GM19372 (cell line): ENCODE results near the gene PROSER3.
"Not testable (repeated sequence)": the region's sequence is repeated elsewhere in the genome, so short reads cannot be mapped to it uniquely, and the experiment has no call there.

ENCODE experiments used
- ATAC-seq: cut with Tn5 transposase; IDR thresholded peaks from one replicate; pipeline ENCODE4 v1.9.1; 2021; ENCODE audit warnings: mild to moderate bottlenecking, low read depth, moderate library complexity; ENCODE audit not compliant: unreplicated experiment

Gene PROSER3

DNA sequence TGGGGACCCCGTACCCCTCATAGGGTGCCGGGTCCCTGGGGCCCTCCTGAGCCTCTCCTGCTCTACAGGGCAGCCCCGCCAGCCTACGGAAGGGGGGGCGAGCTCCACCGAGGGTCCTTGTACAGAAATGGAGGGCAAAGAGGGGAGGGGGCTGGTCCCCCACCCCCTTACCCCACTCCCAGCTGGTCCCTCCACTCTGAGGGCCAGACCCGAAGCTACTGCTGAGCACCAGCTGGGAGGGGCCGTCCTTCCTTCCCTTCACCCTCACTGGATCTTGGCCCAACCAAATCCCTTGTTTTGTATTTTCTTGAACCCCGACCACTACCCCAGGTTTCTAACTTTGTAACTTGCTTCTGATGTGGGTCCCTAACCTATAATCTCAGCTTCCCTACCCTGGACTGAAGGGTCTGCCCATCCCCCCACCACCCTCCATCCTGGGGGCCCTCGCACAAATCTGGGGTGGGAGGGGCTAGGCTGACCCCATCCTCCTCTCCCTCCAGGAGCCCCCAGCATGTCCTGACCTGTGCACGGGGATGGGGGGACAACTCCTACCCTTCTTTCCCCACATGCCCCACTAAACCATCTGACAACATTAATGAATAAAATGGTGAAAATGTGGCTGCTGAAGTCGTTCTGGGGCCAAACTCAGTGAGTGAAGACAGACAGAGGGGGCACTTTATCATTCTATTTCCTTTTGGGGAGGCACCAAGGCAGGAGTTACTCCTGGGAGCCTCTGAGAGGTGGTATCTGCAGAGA is 30.4 kb downstream of the PROSER3 start:
- ATAC-seq = no peak

- ATAC-seq = no peak
Measured at GRCh38 chr19:35789195-35789977, 31.4 kb downstream of the PROSER3 start.

GRCh38 chr19:35789978-35790944 is 32.3 kb downstream of the PROSER3 start:
- ATAC-seq = no peak

GRCh38 chr19:35790981-35791813 is 33.2 kb downstream of the PROSER3 start:
- ATAC-seq = no peak

DNA sequence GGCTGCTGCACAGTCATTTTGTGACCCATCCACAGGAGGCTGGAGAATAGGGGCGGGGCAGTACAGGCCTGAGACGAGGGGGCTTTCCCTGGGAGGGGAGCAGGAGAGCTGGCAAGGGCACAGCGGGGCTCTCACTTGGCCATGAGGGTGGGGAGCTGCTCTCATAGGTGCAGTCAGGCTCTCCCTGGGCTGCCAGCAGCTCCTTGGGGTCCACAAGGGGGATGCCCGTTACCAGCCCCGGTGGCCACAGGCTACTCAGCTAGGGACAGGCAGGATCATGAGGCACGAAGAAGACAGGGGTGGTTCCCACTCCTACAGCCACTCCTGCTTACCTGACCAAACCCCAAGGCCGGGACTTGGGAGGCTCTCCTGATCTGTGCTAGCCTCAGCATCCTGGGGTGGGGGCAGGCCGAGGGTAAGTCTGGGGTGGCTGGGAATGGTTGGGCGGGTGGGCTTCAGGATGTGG is 33.9 kb downstream of the PROSER3 start:
- ATAC-seq = no peak

DNA sequence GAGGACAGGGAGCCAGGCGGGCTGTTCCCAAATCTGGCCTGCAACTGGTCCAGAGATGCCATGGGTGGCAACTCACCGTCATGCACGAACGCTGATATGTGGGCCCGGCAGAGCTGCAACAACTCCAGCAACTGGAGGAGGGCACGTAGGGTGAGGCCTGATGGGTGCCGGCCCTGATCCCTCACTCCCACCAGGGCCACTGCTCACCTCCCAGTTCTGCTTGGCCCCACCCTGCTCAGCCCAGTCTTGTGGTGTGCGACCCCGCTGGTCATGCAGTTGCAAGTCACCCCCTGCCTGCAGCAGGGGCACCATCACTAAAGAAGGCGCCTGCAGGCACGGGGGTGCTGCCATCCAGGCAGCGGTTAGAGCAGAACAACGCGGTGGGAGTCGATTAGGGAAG is 34.3 kb downstream of the PROSER3 start:
- no peak for ATAC-seq

DNA sequence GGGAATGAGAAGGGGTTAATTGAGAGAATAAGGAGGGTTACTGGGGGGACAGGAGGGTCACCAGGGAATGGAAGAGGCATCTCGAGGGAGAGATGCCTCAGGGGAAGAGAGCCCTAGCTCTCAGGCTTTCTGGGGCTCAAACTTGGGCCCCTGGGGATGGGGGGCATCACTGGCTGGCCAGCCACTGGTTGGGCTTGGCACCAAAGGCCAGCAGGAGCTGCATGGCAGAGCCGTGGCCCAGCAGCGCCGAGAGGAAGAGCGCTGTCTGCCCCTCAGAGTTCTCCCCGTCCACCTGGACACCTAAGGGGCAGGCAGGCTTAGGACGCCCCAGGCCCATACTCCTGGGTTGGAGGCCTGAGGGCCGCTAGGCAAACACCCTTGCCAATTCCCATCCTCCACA is 34.9 kb downstream of the PROSER3 start:
- ATAC-seq = no peak

DNA sequence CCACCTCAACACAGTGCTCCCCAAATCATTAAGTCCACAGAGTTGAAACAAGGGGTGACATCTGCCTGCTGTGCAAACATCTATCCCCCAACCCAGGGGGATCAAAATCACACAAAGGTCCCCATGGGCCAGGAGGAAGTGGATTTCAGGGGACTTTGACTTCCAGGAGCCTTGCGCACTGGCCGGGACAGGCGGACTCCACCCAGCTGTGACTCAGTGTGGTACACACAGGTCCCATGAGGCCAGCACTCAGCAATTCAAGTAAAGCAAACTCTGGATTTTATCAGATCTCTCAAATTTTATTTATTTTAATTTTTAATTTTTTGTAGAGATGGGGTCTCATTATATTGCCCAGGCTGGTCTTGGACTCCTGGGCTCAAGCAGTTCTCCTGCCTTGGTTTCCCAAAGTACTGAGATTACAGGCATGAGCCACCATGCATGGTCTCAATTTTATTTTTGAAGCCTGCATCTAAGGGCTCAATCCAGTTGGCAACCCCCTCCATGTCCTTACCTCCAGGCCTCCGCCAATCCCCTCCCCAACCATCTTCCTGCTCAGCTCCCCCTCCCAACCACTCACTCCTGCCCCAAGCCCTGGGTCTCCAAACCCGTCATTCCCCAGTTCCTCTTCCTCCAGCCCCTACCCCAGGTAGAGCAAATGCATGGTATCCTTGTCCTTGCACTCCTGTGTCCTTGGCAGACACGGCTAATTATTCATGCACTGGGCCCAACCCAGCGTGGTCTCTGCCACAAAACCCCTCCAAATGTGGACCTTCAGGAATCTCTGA is 35.6 kb downstream of the PROSER3 start:
- ATAC-seq = no peak

- not testable (repeated sequence) for ATAC-seq
Measured at GRCh38 chr19:35795564-35795963, 37.6 kb downstream of the PROSER3 start.

- ATAC-seq = no peak
Measured at GRCh38 chr19:35796645-35797542, 38.9 kb downstream of the PROSER3 start.

DNA sequence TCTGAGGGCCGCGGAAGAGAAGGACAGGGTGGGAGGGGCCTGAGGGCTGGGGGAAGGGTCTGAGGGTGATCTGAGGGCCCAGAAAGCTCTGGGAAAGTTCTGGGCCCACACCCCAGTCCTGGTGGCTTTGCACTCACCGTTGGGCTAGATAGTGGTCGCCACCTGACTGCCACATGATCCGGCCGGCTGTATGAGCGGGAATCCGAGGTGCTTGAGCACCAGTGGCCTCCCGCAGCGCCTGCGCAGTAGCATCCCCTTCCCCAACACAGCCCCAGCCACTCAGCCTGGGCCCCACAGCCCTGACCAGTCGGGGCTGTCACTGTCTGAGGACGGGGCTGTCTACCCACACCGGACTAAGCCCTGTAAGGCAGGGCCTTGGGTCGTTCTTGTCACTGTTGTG is 39.7 kb downstream of the PROSER3 start:
- ATAC-seq = no peak

GRCh38 chr19:35801828-35802227 is 43.9 kb downstream of the PROSER3 start:
- no peak for ATAC-seq

GRCh38 chr19:35805526-35806102 is 47.6 kb downstream of the PROSER3 start:
- ATAC-seq = no peak

- ATAC-seq = no peak
Measured at GRCh38 chr19:35806597-35806996, 48.6 kb downstream of the PROSER3 start.

DNA sequence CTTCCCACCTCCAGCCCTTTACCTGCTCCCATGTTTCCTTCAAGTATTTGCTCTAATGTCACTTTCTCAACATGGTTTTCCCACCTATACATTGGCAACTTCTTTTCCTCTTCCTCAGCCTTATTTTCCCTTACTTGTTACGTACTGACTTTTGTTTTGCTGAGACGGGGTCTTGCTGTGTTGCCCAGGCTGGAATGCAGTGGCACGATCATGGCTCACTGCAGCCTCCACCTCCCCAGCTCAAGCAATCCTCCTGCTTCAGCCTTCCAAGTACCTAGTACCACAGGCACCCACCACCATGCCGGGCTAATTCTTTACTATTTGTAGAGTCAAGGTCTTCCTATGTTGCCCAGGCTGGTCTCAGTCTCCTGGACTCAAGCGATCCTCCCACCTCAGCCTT is 49.7 kb downstream of the PROSER3 start:
- ATAC-seq = no peak

DNA sequence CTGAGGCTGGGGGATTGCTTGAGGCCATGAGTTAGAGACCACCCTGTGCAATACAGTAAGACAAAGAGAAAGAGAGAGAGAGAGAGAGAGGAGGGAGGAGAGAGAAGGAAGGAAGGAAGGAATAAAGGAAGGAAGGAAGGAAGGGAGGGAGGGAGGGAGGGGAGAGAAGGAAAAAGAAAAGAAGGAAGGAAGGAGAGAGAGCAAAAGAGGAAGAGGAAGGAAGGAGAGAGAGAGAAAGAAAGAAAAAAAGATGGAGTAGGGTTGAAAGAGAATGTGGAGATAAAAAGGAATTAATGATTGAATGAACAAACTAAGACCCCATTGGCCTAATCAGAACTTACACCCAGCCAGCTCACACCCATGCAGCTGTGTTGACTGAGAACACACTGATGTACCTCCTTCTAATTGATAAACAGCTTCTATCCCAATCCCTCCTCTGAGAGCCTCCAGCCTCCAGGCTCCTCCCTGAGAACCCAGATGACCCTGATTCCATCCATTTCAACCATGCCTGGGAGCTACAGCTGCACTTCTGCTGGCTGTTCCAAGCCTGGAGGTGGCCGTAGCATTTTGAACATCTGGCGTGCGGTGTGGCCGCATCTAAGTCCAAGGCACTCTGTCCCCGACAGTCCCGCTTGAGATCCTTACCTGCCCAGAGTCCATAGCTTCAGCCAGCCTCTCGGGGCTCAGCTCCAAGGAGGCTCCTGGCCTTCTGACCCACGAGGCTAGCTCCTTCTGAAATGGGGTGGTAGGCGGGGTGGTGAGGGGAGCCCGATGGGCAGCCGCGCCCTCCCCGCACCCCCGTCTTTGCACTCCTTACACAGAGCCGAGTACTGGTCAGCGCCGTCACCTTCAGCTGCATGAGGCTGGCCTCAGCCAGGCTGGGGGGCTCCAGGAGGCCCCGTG is 53.6 kb downstream of the PROSER3 start:
- ATAC-seq = no peak
